GM19035 (cell line): ENCODE results near the gene SYNDIG1.

Experiments
- ATAC-seq: cut with Tn5 transposase; IDR thresholded peaks from one replicate; pipeline ENCODE4 v1.9.1; 2021; ENCODE audit not compliant: unreplicated experiment

The SYNDIG1 gene

GRCh38 chr20:24582373-24583168, 113.1 kb downstream of the SYNDIG1 start:
- ATAC-seq = no peak

- no peak for ATAC-seq
Measured at GRCh38 chr20:24583169-24583792, 113.9 kb downstream of the SYNDIG1 start.

DNA sequence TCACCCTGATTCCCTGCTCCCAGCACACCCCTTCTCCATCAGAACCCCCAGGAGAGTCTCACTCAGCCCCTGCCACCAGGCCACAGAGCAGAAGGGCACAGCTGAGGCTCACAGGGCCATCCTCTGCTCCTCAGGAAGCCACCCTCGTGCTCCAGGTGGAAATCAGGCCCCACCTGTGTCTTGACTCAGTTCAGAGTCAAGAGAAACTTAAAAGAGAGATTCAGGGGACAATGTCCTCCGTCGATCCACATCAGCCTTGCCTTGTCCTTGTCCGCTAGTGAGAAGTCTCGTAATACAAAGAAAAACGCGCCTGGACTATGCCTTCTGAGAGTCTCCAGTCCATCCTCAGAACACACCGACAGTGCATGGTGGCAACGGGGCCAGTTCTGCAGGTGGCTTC, 114.6 kb downstream of the SYNDIG1 start:
- no peak for ATAC-seq

DNA sequence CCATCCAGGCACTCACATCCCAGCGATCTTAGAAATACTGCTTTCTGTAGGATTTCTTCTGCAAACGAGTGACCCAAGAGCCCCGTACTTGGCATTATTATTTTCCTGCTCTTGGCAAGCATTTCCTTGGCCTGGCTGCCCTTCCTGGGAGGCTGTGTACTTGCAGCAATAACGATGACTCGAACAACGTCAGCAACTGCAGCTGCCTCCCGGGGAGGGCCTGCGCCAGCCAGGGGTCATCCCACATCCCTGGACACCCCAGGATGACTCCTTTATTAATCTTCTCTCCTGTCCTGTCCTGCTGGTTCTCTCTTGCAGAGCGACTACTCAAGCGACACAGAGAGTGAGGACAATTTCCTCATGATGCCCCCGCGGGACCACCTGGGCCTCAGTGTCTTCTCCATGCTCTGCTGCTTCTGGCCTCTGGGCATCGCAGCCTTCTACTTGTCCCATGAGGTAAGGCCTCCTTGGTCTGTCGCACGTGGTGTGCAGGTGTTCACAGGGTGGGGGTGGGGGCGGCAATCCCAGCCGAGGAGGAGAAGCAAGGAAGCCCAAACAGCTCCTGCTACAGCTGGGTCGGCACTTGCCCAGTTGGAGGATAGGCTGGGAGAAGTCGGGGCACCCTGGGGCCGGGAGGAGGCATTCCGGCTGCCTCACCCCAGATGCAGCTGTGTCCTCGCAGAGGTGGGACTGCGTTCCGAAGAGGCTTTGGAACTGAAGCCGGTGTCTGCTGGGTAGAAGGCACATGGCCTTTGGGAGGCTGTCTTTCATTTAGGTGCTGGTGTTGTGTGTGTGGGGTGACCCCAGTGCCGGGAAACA, 115.3 kb downstream of the SYNDIG1 start:
- ATAC-seq = no peak

- no peak for ATAC-seq
Measured at GRCh38 chr20:24585796-24586522, 116.5 kb downstream of the SYNDIG1 start.

- no peak for ATAC-seq
Measured at GRCh38 chr20:24586523-24586840, 117.1 kb downstream of the SYNDIG1 start.

DNA sequence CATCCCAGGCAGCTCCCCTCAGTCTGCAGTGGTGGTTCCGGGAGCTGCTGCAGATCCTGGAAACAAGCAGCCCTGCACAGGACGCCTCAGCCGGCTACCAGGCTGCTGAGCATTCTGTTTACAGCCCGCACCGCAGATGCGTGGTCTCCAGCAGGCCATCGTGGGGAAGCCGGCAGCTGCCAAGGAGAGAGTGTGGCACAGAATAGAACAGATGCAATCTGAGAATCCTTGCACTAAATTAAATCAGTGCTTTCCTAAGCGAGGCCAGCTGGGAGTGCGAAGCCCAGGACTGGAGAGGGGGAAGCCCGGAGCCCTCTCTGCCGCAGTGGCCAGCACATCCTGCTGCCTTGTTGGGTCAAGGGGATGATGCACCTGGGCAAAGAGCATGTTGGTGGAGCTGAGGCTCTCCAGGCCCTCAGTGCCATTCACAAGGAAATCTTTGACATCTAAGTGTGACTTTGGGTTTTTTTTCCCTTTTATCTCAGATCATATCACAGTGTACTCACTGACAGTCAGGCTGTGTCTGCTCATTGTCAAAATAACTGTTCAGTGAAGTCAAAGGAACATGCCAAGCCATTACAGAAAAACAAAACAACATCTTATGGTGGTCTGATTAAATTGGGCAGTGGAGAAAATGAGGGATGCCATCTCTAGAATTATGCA, 118.1 kb downstream of the SYNDIG1 start:
- no peak for ATAC-seq

- no peak for ATAC-seq
Measured at GRCh38 chr20:24588047-24588635, 118.7 kb downstream of the SYNDIG1 start.

DNA sequence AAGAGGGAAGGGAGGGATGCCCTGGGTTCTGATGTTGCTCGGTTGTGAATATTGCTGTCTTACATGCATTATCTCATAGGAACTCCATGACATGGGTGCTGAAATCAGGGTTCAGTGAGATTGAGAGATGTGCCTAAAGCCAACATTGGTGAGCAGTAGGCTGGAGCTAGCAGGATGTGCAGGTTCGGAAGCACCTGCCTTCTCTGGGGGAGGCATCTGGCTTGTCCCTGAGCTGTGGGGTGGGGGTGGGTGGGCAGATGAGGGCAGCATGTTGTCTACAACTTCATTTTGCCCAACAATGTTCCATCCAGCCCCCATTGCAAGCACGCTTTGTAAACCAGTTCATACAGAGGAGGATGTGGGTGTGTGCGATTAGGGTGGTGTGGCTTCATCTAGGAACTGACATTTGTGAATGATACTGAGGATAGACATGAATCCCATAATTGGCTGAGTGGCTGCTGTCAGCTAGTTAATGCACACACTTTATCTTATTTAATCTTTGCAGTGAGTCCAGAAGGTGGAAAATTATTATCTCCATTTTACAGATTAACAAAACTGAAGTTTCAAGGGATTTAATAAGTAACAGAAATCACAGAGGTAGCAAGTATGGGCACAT, 119.4 kb downstream of the SYNDIG1 start:
- no peak for ATAC-seq

- no peak for ATAC-seq
Measured at GRCh38 chr20:24589381-24589780, 120.0 kb downstream of the SYNDIG1 start.

DNA sequence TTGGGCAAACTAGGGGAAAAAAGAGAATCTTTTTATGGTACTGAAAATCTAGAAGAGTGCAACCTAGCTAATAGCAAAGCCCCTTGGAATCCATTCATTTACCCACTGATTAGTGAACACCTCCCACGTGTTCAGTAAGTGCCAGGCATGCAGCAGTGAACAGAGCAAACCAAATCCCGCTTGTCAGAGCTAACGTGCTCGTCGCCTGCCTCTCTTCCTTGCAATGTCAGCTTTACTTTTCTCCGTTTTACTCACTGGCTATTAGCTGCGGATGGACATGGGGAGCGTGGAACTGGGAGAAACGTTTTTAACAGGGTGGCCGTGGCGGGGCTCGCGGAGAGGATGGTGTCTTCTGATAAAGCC, 120.4 kb downstream of the SYNDIG1 start:
- ATAC-seq = no peak

DNA sequence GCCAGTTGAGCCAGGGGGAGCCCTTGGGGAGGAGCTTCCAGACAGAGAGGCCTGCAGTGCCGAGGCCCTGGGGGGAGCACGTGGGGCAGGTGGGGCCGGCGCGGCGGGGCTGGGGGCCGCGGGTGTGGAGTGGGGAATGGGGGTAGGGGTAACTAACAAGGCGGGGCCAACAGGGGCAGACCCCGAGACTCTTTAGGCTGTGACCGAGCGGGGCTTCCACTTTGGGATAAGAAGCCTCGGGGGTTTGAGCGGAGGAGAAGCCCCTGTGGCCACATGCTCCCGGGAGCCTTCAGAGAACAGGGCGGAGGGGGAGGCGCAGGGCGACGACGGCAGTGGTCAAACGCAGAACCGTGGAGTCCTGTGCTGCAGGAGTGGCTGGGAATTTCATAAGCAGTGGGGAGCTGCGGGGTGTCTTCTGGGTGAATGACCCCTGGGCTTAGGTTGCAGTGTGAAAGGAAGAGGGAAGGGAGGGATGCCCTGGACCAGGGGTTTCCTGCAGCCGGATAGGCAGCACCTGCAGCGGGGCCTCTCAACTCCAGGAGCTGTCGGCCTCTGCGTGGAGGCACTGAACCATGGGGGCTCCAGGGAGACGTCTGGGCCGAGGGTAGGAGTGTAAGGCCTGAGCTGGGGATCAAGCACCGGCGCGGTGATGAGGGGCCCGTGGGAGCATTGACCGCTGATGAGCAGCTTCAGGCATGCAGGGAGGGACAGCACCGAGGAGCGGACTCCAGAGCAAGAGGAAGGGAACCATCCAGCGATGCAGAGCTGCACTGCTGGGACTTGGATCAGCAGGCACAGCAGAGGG, 121.0 kb downstream of the SYNDIG1 start:
- no peak for ATAC-seq

- no peak for ATAC-seq
Measured at GRCh38 chr20:24597051-24597450, 127.6 kb downstream of the SYNDIG1 start.

DNA sequence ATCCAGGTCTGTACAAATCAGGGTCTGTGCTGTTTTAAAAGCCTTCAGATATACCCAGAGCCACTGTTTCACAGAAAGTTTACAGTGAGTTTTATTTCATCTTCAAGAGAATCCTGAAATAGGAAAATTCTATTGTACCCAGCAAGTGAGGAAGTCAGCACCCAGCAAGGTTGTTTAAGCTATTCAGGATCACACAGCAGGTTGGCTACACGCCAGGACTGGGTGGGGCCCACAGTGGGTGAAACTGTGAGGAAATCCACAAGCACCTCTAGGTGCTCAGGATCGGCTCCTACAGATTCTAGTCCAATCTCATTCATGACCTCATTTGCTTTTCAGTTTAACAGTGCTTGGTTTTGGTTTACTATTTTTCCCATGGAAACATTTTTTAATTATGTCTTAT, 128.9 kb downstream of the SYNDIG1 start:
- ATAC-seq = no peak

DNA sequence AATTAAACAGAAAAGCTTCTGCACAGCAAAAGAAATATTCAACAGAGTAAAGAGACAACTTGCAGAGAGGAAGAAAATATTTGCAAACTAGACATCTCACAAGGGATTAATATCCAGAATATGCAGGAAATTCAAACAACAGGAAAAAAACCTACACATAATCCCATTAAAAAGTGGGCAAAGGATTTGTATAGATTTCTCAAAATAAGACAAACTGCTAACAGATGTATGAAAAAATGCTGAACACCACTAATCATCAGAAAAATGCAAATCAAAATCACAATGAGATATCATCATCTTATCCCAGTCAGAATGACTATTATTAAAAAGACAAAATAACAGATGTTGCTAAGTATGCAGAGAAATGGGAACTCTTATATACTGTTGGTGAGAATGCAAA, 129.6 kb downstream of the SYNDIG1 start:
- ATAC-seq = no peak

- ATAC-seq = no peak
Measured at GRCh38 chr20:24600012-24600411, 130.6 kb downstream of the SYNDIG1 start.

DNA sequence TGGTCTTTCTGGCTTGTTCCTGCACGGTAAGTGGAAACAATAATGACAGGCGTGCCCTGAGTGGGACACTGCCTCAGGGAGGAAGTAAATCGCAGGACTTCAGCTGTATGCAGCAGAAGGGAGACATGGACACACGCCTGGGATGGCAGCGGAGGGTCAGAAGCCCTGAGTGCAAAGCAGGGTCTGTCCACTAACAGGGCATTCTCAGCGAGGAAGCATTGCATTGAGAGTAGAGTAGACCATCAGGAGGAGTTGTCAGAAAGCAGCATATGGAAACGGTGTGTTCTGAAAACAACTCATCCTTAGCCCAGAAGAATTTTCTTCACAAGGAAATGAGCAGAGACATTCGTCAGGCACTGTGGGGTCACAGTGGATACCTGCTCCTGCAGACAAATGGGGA, 134.0 kb downstream of the SYNDIG1 start:
- ATAC-seq = no peak

GRCh38 chr20:24604966-24605665, 135.7 kb downstream of the SYNDIG1 start:
- no peak for ATAC-seq
